ENCODE data around the gene PLXNA1. TPM values are rescaled to one million over a fixed set of nuclear protein-coding genes. Genes with fewer than 3 reads are reported as not detected.

PLXNA1 gene
- total and polyA plus RNA-seq, 7 donors: 7.7 to 20.1 (median 15.2) TPM

GRCh38 chr3:126963261-126964190 is 19.4 kb upstream of the PLXNA1 start:
- H3K4me1 ChIP-seq: peaks cover 47% of the 10 kb centered on the region
- H3K27ac ChIP-seq: no peak overlapping the region
- ATAC-seq (no peak), DNase-seq (peak in 1 of 2 donors; percentile 26)
- TF ChIP-seq, protein P1, sequence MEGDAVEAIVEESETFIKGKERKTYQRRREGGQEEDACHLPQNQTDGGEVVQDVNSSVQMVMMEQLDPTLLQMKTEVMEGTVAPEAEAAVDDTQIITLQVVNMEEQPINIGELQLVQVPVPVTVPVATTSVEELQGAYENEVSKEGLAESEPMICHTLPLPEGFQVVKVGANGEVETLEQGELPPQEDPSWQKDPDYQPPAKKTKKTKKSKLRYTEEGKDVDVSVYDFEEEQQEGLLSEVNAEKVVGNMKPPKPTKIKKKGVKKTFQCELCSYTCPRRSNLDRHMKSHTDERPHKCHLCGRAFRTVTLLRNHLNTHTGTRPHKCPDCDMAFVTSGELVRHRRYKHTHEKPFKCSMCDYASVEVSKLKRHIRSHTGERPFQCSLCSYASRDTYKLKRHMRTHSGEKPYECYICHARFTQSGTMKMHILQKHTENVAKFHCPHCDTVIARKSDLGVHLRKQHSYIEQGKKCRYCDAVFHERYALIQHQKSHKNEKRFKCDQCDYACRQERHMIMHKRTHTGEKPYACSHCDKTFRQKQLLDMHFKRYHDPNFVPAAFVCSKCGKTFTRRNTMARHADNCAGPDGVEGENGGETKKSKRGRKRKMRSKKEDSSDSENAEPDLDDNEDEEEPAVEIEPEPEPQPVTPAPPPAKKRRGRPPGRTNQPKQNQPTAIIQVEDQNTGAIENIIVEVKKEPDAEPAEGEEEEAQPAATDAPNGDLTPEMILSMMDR (IDR thresholded peaks at IDR 0.05): no peak
- no peaks in the 10 kb centered on the region for H3K27me3 ChIP-seq (ENCODE audit: insufficient read depth in 3 of 3, low read length in 2 of 3)
- WGBS, 3 donors: 73 to 88% (median 78%) methylated on average over 7 of the region's 7 CpGs
- H3K36me3 ChIP-seq (ENCODE audit: insufficient read depth in 1 of 2, low read depth in 1 of 2): no peaks in the 10 kb centered on the region
- H3K9me3 ChIP-seq: no peaks in the 10 kb centered on the region
- no peak overlapping the region for H3K4me3 ChIP-seq
- intact Hi-C loops (cut with DNase I): no loop called here

- Histone ChIP-seq H3K36me3 (ENCODE audit: insufficient read depth in 1 of 2, low read depth in 1 of 2) (no peaks in the 10 kb centered on the region), H3K27ac (no peak overlapping the region), H3K4me3 (no peak overlapping the region), H3K4me1 (peaks cover 47% of the 10 kb centered on the region), H3K27me3 (ENCODE audit: insufficient read depth in 3 of 3, low read length in 2 of 3) (no peaks in the 10 kb centered on the region), H3K9me3 (no peaks in the 10 kb centered on the region)
- 71 to 83% (median 75%) methylated on average over 7 of the region's 7 CpGs for WGBS, 3 donors
- intact Hi-C loops (cut with DNase I): no loop called here
- no peak for ATAC-seq
- TF ChIP-seq, protein P1 (IDR thresholded peaks at IDR 0.05): no peak
- DNase-seq: peak in 1 of 2 donors; percentile 15
Measured at GRCh38 chr3:126964261-126964660, 18.7 kb upstream of the PLXNA1 start.

DNA sequence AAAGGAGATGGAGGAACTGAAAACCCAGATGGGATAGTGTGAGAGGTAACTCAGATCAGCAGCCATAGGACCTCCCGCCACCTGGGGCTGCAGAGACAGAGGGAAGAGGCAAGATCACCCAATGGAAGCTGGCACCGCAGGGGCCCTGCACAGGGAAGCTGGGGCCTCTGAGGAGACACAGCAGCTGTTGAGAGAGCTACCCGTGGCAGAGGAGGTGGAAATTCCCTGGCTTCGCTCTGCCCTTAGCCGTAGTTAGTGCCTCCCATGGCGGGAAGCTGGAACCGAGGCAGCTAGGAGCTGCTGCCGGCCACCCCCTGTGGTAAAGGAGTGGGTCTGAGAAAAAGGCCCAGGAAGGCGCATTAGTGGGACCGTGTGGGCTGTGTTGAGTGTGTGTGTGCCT is 18.0 kb upstream of the PLXNA1 start:
- Histone ChIP-seq H3K27ac (no peak overlapping the region), H3K36me3 (ENCODE audit: insufficient read depth in 1 of 2, low read depth in 1 of 2) (no peaks in the 10 kb centered on the region), H3K27me3 (ENCODE audit: insufficient read depth in 3 of 3, low read length in 2 of 3) (no peaks in the 10 kb centered on the region), H3K9me3 (no peaks in the 10 kb centered on the region), H3K4me1 (peaks cover 47% of the 10 kb centered on the region), H3K4me3 (no peak overlapping the region)
- intact Hi-C loops (cut with DNase I): no loop called here
- TF ChIP-seq, protein P1 (IDR thresholded peaks at IDR 0.05): no peak
- DNase-seq (peak in 1 of 2 donors; percentile 41), ATAC-seq (no peak)
- WGBS, 3 donors: 41 to 52% (median 42%) methylated on average over 10 of the region's 10 CpGs

GRCh38 chr3:126965526-126966080 is 17.3 kb upstream of the PLXNA1 start:
- DNase-seq (peak in 1 of 2 donors; percentile 43), ATAC-seq (no peak)
- Histone ChIP-seq H3K4me1 (peaks cover 40% of the 10 kb centered on the region), H3K36me3 (ENCODE audit: insufficient read depth in 1 of 2, low read depth in 1 of 2) (no peaks in the 10 kb centered on the region), H3K27ac (no peak overlapping the region), H3K4me3 (no peak overlapping the region), H3K9me3 (no peaks in the 10 kb centered on the region), H3K27me3 (ENCODE audit: insufficient read depth in 3 of 3, low read length in 2 of 3) (peaks cover 0 to 2% (median 0%) of the 10 kb centered on the region in 3 donors)
- TF ChIP-seq, protein P1 (IDR thresholded peaks at IDR 0.05): no peak
- intact Hi-C loops (cut with DNase I): no loop called here
- 57 to 83% (median 62%) methylated on average over 9 of the region's 9 CpGs for WGBS, 3 donors

Data from psoas muscle (tissue), 8 donors.